IMR-90 (cell line): ENCODE measurements around the gene DNAH8. TPM values are rescaled to one million over a fixed set of nuclear protein-coding genes. Genes with fewer than 3 reads are reported as not detected.

Experiments
- ATAC-seq: fragments of 200-7000 bp; cut with Tn5 transposase; 2 replicates; pipeline ENCODE4 v1.9.1; 2020; ENCODE audit warnings: low read depth, mild to moderate bottlenecking, moderate library complexity
- BruUV-seq: library from RNA; stranded (reverse); fragments of 400-500 nt; replicated peaks from 2 replicates; lab custom pipeline; 2021; lab: Mats Ljungman, UMichigan
- CTCF ChIA-PET: fragments of 300-600 bp; formaldehyde crosslinking; extraction: SDS; loops from one replicate; lab custom pipeline; 2021; ENCODE audit warnings: antibody characterized with exemption; lab: Yijun Ruan, JAX
- POLR2A ChIA-PET: fragments of 300-600 bp; sonication (Branson Sonifier 250); formaldehyde crosslinking; loops from one replicate; lab custom pipeline; 2022; ENCODE audit warnings: antibody characterized with exemption; ENCODE audit not compliant: unreplicated experiment; lab: Charles Lee
- DNase-seq: peaks from one replicate; pipeline ENCODE4 v3.0.0; 2013
- H2AFZ ChIP-seq: replicated peaks from 2 replicates; pipeline ENCODE3; 2013; ENCODE audit warnings: low read length, mild to moderate bottlenecking; ENCODE audit not compliant: poor library complexity
- H2AK5ac ChIP-seq: 2 replicates; pipeline ENCODE4 v1.6.1; 2013; ENCODE audit warnings: low read depth, low read length, inconsistent platforms
- H2AK9ac ChIP-seq: replicated peaks from 2 replicates; pipeline ENCODE3; 2013; ENCODE audit warnings: mild to moderate bottlenecking, low read depth, low read length, moderate library complexity; ENCODE audit not compliant: poor library complexity
- H2BK120ac ChIP-seq: 2 replicates; pipeline ENCODE4 v1.6.1; 2013; ENCODE audit warnings: low read depth, low read length, inconsistent platforms
- H2BK15ac ChIP-seq: 3 replicates; pipeline ENCODE4 v1.6.1; 2013; ENCODE audit warnings: low read depth, low read length, inconsistent platforms
- H2BK20ac ChIP-seq: 2 replicates; pipeline ENCODE4 v1.6.1; 2013; ENCODE audit warnings: low read depth, mild to moderate bottlenecking, inconsistent platforms, low read length, moderate library complexity
- H2BK5ac ChIP-seq: 2 replicates; pipeline ENCODE4 v1.6.1; 2013; ENCODE audit warnings: mild to moderate bottlenecking, low read depth, low read length, inconsistent platforms; ENCODE audit not compliant: poor library complexity, severe bottlenecking
- H3K14ac ChIP-seq: replicated peaks from 2 replicates; pipeline ENCODE4 v1.6.1; 2013; ENCODE audit warnings: low read depth, low read length, inconsistent platforms
- H3K18ac ChIP-seq: 2 replicates; pipeline ENCODE4 v1.6.1; 2013; ENCODE audit warnings: low read depth, low read length, control low read depth
- H3K23ac ChIP-seq: 2 replicates; pipeline ENCODE4 v1.6.1; 2013; ENCODE audit warnings: low read depth, low read length, inconsistent platforms
- H3K27ac ChIP-seq: 2 replicates; pipeline ENCODE4 v1.5.1; 2013; ENCODE audit warnings: mild to moderate bottlenecking, control low read depth, low read length; ENCODE audit not compliant: insufficient read depth
- H3K27me3 ChIP-seq: 2 replicates; pipeline ENCODE4 v1.6.1; 2013; ENCODE audit warnings: low read length; ENCODE audit not compliant: control insufficient read depth, insufficient read depth
- H3K36me3 ChIP-seq: 2 replicates; pipeline ENCODE4 v1.6.1; 2013; ENCODE audit warnings: low read length, mixed read lengths; ENCODE audit not compliant: control insufficient read depth, insufficient read depth
- H3K4ac ChIP-seq: 2 replicates; pipeline ENCODE4 v1.6.1; 2013; ENCODE audit warnings: low read depth, low read length, inconsistent platforms
- H3K4me1 ChIP-seq: 2 replicates; pipeline ENCODE4 v1.6.1; 2013; ENCODE audit warnings: low read length, mixed read lengths; ENCODE audit not compliant: control insufficient read depth, insufficient read depth
- H3K4me2 ChIP-seq: 2 replicates; pipeline ENCODE4 v1.6.1; 2013; ENCODE audit warnings: low read depth, mild to moderate bottlenecking, control low read depth, low read length, moderate library complexity
- H3K4me3 ChIP-seq: 2 replicates; pipeline ENCODE4 v1.5.1; 2013; ENCODE audit warnings: low read depth, mild to moderate bottlenecking, control low read depth, low read length, moderate library complexity; ENCODE audit not compliant: insufficient read depth
- H3K56ac ChIP-seq: 2 replicates; pipeline ENCODE4 v1.6.1; 2013; ENCODE audit warnings: low read length, inconsistent platforms; ENCODE audit not compliant: insufficient read depth; ENCODE audit errors: extremely low read depth
- H3K79me1 ChIP-seq, 2 experiments: 2 replicates each; pipeline ENCODE4 v1.6.1; 2013; ENCODE audit warnings: low read length in 2 of 2, inconsistent platforms in 1 of 2, low read depth in 1 of 2
- H3K9ac ChIP-seq: 2 replicates; pipeline ENCODE4 v1.6.1; 2013; ENCODE audit warnings: low read depth, low read length, control low read depth
- H3K9me1 ChIP-seq: 2 replicates; pipeline ENCODE4 v1.6.1; 2013; ENCODE audit warnings: low read length, inconsistent platforms; ENCODE audit not compliant: insufficient read depth
- H3K9me3 ChIP-seq: 2 replicates; pipeline ENCODE4 v1.6.1; 2013; ENCODE audit warnings: low read length; ENCODE audit not compliant: control insufficient read depth, insufficient read depth
- H4K20me1 ChIP-seq: 2 replicates; pipeline ENCODE4 v1.6.1; 2013; ENCODE audit warnings: low read length, inconsistent platforms; ENCODE audit not compliant: insufficient read depth
- H4K5ac ChIP-seq: 2 replicates; pipeline ENCODE4 v1.6.1; 2013; ENCODE audit warnings: mild to moderate bottlenecking, low read depth, low read length, control low read depth
- H4K8ac ChIP-seq, 2 experiments: 2 replicates each; pipeline ENCODE4 v1.6.1; 2013; ENCODE audit warnings: low read depth in 2 of 2, low read length in 2 of 2, control low read depth in 1 of 2, inconsistent platforms in 1 of 2
- H4K91ac ChIP-seq: 2 replicates; pipeline ENCODE4 v1.6.1; 2013; ENCODE audit warnings: low read depth, low read length, inconsistent platforms; ENCODE audit not compliant: insufficient read depth
- BHLHE40 ChIP-seq: fragments of 150-350 bp; IDR thresholded peaks from 2 replicates; pipeline ENCODE4 v1.6.1; 2016; ENCODE audit warnings: mild to moderate bottlenecking, low read depth, low read length
- FOS ChIP-seq: fragments of 150-350 bp; IDR thresholded peaks from 2 replicates; pipeline ENCODE4 v1.6.1; 2016; ENCODE audit warnings: low read depth, low read length
- MAFK ChIP-seq: IDR thresholded peaks from 2 replicates; pipeline ENCODE4 v1.6.1; 2012; ENCODE audit warnings: low read depth, low read length, improper control_type of control experiment
- MAZ ChIP-seq: IDR thresholded peaks from 2 replicates; pipeline ENCODE4 v1.6.1; 2012; ENCODE audit warnings: low read depth, mild to moderate bottlenecking, low read length, improper control_type of control experiment, moderate library complexity, borderline replicate concordance
- RFX5 ChIP-seq: IDR thresholded peaks from 2 replicates; pipeline ENCODE4 v1.8.0; 2012; ENCODE audit warnings: low read depth, mild to moderate bottlenecking, low read length, moderate library complexity
- WGBS, 2 experiments: methylation state at CpG; one replicate each; pipeline versions ENCODE4 v1.1.5 to v1.1.7; 2013; ENCODE audit warnings: missing lambda C conversion rate in 2 of 2; ENCODE audit not compliant: insufficient read length in 1 of 2; ENCODE audit errors: extremely low coverage in 2 of 2; 5-methylcytosine and 5-hydroxymethylcytosine counted together
- dilution Hi-C: fragments of 300-500 bp; cut with HindIII; formaldehyde crosslinking; loops from one replicate; pipeline ENCODE4 v1.14.3; 2018; ENCODE audit warnings: low sequenced_read_pairs; ENCODE audit not compliant: unreplicated experiment
- in situ Hi-C: fragments of 300-500 bp; cut with MboI; formaldehyde crosslinking; loops from 3 replicates; pipeline ENCODE4 v1.14.3; 2019; ENCODE audit warnings: low sequenced_read_pairs, inconsistent platforms, mixed read lengths
- intact Hi-C: fragments of 100-400 bp; cut with micrococcal nuclease; formaldehyde crosslinking; loops from 2 replicates; pipeline ENCODE4 v1.10.0; 2022
- polyA plus RNA-seq, 3 experiments: library from polyadenylated mRNA; depleted of rRNA; stranded (reverse); fragments of >200 nt; gene quantifications; 2 replicates each; pipeline ENCODE4 v1.2.3, GENCODE V29; 2012; ENCODE audit warnings: low replicate concordance in 1 of 3
- total RNA-seq: library from RNA; depleted of rRNA; stranded (reverse); fragments of >200 nt; gene quantifications from 2 replicates; pipeline ENCODE4 v1.2.3, GENCODE V29; 2012

The DNAH8 gene
- total and polyA plus RNA-seq, 2 of the 4 experiments (the other 2 are of a cell fraction): not detected

DNA sequence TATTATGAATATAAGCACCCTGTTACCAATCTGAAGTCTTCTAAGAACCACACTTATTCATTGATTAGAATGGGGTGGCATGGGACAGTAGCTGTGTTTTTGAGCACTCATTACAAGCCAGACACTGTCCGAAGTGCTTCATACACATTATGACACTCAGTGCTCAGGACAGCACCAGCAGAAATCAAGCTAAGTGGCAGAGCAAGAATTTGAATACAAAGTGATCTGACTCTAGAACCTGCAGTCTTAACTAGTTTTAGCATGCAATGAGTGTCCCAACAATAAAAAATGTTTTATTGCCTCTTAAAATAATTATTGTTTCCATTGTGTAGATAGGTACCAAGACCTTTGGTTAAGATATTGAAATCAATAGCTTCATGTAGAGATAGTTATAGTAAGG is 294.4 kb downstream of the DNAH8 start:
- Histone ChIP-seq H3K79me1 (no peaks in the 10 kb centered on the region), H3K9ac (no peak overlapping the region), H3K4me2 (no peak overlapping the region), H3K18ac (no peak overlapping the region), H2AK9ac (no peak overlapping the region), H3K4me3 (no peak overlapping the region), H2AK5ac (no peak overlapping the region), H3K27me3 (no peaks in the 10 kb centered on the region), H4K20me1 (no peaks in the 10 kb centered on the region), H2BK120ac (no peak overlapping the region), H2BK5ac (no peak overlapping the region), H2AFZ (no peak overlapping the region), H3K27ac (no peak overlapping the region), H2BK15ac (no peak overlapping the region), H3K23ac (no peak overlapping the region), H3K56ac (no peak overlapping the region), H3K9me1 (no peaks in the 10 kb centered on the region), H3K14ac (no peak overlapping the region), H3K9me3 (no peaks in the 10 kb centered on the region), H2BK20ac (no peak overlapping the region), H3K4me1 (no peaks in the 10 kb centered on the region), H4K91ac (no peak overlapping the region), H3K4ac (no peak overlapping the region), H3K36me3 (no peaks in the 10 kb centered on the region), H4K8ac (no peak overlapping the region), H4K5ac (no peak overlapping the region)
- CTCF ChIA-PET: no interaction called here
- POLR2A ChIA-PET: no interaction called here
- ATAC-seq: no peak
- WGBS, 2 experiments: no CpG with 5 or more reads among the region's 1 CpG
- intact Hi-C loops (no loop called here), in situ Hi-C loops (no loop called here), dilution Hi-C loops (no loop called here)
- DNase-seq: no peak
- no peak for TF ChIP-seq BHLHE40
- no peak for TF ChIP-seq FOS
- no peak for TF ChIP-seq RFX5
- no peak for TF ChIP-seq MAFK
- TF ChIP-seq MAZ: no peak
- no TSS peak for BruUV-seq
